GM23248 (cell line): ENCODE measurements around the gene ARHGEF7.

Experiments used
- EZH2 ChIP-seq: fragments of 200-600 bp; sonication (generic); IDR thresholded peaks from 2 replicates; pipeline ENCODE4 v1.6.1; 2018; ENCODE audit warnings: antibody characterized with exemption, mild to moderate bottlenecking; ENCODE audit not compliant: insufficient read depth, poor library complexity, severe bottlenecking
- EZH2phosphoT487 ChIP-seq: fragments of 200-600 bp; sonication (generic); IDR thresholded peaks from 2 replicates; pipeline ENCODE4 v1.6.1; 2018; ENCODE audit warnings: antibody characterized with exemption, moderate library complexity, mild to moderate bottlenecking, low read depth; ENCODE audit not compliant: insufficient read depth

- no peak for TF ChIP-seq EZH2phosphoT487
- TF ChIP-seq EZH2 = no peak
These were observed 68.8 kb downstream of the ARHGEF7 start for GRCh38 chr13:111183959-111184358.
